Spleen (tissue), 7 donors: ENCODE measurements around the gene NPSR1.
A peak's percentile ranks its signal among the peaks of the same experiment; 100 is the strongest.

Source experiments
- CTCF ChIP-seq, 11 experiments: fragments of 200-600 bp in 7 of 11; fragments of 450-650 bp in 4 of 11; sonication (generic) in 4 of 11; IDR thresholded peaks in 8 of 11; conservative IDR thresholded peaks in 3 of 11; 1 replicate in 7 of 11; 2 replicates in 4 of 11; pipeline versions ENCODE4 v1.4.0 to v1.8.0; 2016 to 2021; ENCODE audit warnings: antibody characterized with exemption in 11 of 11, inconsistent platforms in 4 of 11, mild to moderate bottlenecking in 1 of 11
- POLR2AphosphoS5 ChIP-seq, 3 donors: sonication (generic); formaldehyde crosslinking; IDR thresholded peaks; one replicate each; pipeline ENCODE4 v1.5.1; 2017; ENCODE audit warnings: antibody characterized with exemption in 3 of 3
- donor health status: DM: no; HTN: no; CAD: no; lungs with moderate emphysema.
- donor health status: DM: no; HTN: no; CAD: no.
- donor health status: DM: no; HTN: no; CAD: no.

- TF ChIP-seq POLR2AphosphoS5 (IDR thresholded peaks at IDR 0.05), result peak in 2 of 3 donors; percentile 67 to 76
- TF ChIP-seq CTCF (IDR thresholded peaks at IDR 0.05 in 8 of 11, conservative IDR thresholded peaks at IDR 0.05 in 3 of 11), result no peak
Measured at GRCh38 chr7:34747867-34748727, 90.1 kb downstream of the NPSR1 start.
